ENCODE measurements around the gene PEX1. TPM values are rescaled to one million over a fixed set of nuclear protein-coding genes. Genes with fewer than 3 reads are reported as not detected.

The PEX1 gene
- total and polyA plus RNA-seq, 2 experiments from 2014 or later: 22.5 to 25.4 TPM

DNA sequence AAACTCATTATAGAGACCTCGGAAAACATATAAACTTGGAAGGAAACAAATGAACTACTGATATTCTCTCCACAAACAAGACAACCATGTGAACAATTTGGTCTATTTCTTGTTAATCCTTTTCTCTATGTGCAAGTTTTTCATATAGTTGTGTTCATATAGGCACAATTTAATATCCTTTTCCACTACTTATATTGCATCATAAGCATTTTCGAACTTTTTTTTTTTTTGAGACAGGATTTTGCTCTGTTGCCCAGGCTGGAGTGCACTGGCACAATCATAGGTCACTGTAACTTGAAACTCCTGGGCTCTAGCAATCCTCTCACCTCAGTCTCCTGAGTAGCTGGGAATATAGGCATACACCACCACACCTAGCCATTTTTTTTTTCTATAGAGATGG lies 5.2 kb downstream of the PEX1 start:
- no peak overlapping the region for H3K4me2 ChIP-seq
- Mint-ChIP-seq H3K27me3 (ENCODE audit: insufficient read depth, low read depth, poor library complexity) (no peaks in the 10 kb centered on the region), H3K4me1 (peaks cover 7% of the 10 kb centered on the region; the same call in 2 of the 3 replicates), H3K4me3 (no peak overlapping the region), H3K9me3 (no peaks in the 10 kb centered on the region), H3K27ac (no peak overlapping the region), H3K36me3 (ENCODE audit: low read depth) (peaks cover 2% of the 10 kb centered on the region; the same call in 1 of the 3 replicates)
- H3K79me2 ChIP-seq (replicated peaks; ENCODE audit: insufficient read depth): peaks cover 29% of the 10 kb centered on the region
- TF ChIP-seq, protein P1, sequence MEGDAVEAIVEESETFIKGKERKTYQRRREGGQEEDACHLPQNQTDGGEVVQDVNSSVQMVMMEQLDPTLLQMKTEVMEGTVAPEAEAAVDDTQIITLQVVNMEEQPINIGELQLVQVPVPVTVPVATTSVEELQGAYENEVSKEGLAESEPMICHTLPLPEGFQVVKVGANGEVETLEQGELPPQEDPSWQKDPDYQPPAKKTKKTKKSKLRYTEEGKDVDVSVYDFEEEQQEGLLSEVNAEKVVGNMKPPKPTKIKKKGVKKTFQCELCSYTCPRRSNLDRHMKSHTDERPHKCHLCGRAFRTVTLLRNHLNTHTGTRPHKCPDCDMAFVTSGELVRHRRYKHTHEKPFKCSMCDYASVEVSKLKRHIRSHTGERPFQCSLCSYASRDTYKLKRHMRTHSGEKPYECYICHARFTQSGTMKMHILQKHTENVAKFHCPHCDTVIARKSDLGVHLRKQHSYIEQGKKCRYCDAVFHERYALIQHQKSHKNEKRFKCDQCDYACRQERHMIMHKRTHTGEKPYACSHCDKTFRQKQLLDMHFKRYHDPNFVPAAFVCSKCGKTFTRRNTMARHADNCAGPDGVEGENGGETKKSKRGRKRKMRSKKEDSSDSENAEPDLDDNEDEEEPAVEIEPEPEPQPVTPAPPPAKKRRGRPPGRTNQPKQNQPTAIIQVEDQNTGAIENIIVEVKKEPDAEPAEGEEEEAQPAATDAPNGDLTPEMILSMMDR (conservative IDR thresholded peaks at IDR 0.05; ENCODE audit: low read depth in 2 of 2): no peak
- TF ChIP-seq NANOG (IDR thresholded peaks at IDR 0.05; ENCODE audit: borderline replicate concordance): no peak
- TF ChIP-seq JUNB (IDR thresholded peaks at IDR 0.05; ENCODE audit: unreplicated experiment): no peak
- TF ChIP-seq ZNF331 (CRISPR knock-in tag; IDR thresholded peaks at IDR 0.05; ENCODE audit: low read depth): no peak
- TF ChIP-seq POLR2AphosphoS5 (IDR thresholded peaks at IDR 0.05; ENCODE audit: low read depth): no peak
- TF ChIP-seq ZNF114 (CRISPR knock-in tag; IDR thresholded peaks at IDR 0.05): no peak
- TF ChIP-seq, protein P2, sequence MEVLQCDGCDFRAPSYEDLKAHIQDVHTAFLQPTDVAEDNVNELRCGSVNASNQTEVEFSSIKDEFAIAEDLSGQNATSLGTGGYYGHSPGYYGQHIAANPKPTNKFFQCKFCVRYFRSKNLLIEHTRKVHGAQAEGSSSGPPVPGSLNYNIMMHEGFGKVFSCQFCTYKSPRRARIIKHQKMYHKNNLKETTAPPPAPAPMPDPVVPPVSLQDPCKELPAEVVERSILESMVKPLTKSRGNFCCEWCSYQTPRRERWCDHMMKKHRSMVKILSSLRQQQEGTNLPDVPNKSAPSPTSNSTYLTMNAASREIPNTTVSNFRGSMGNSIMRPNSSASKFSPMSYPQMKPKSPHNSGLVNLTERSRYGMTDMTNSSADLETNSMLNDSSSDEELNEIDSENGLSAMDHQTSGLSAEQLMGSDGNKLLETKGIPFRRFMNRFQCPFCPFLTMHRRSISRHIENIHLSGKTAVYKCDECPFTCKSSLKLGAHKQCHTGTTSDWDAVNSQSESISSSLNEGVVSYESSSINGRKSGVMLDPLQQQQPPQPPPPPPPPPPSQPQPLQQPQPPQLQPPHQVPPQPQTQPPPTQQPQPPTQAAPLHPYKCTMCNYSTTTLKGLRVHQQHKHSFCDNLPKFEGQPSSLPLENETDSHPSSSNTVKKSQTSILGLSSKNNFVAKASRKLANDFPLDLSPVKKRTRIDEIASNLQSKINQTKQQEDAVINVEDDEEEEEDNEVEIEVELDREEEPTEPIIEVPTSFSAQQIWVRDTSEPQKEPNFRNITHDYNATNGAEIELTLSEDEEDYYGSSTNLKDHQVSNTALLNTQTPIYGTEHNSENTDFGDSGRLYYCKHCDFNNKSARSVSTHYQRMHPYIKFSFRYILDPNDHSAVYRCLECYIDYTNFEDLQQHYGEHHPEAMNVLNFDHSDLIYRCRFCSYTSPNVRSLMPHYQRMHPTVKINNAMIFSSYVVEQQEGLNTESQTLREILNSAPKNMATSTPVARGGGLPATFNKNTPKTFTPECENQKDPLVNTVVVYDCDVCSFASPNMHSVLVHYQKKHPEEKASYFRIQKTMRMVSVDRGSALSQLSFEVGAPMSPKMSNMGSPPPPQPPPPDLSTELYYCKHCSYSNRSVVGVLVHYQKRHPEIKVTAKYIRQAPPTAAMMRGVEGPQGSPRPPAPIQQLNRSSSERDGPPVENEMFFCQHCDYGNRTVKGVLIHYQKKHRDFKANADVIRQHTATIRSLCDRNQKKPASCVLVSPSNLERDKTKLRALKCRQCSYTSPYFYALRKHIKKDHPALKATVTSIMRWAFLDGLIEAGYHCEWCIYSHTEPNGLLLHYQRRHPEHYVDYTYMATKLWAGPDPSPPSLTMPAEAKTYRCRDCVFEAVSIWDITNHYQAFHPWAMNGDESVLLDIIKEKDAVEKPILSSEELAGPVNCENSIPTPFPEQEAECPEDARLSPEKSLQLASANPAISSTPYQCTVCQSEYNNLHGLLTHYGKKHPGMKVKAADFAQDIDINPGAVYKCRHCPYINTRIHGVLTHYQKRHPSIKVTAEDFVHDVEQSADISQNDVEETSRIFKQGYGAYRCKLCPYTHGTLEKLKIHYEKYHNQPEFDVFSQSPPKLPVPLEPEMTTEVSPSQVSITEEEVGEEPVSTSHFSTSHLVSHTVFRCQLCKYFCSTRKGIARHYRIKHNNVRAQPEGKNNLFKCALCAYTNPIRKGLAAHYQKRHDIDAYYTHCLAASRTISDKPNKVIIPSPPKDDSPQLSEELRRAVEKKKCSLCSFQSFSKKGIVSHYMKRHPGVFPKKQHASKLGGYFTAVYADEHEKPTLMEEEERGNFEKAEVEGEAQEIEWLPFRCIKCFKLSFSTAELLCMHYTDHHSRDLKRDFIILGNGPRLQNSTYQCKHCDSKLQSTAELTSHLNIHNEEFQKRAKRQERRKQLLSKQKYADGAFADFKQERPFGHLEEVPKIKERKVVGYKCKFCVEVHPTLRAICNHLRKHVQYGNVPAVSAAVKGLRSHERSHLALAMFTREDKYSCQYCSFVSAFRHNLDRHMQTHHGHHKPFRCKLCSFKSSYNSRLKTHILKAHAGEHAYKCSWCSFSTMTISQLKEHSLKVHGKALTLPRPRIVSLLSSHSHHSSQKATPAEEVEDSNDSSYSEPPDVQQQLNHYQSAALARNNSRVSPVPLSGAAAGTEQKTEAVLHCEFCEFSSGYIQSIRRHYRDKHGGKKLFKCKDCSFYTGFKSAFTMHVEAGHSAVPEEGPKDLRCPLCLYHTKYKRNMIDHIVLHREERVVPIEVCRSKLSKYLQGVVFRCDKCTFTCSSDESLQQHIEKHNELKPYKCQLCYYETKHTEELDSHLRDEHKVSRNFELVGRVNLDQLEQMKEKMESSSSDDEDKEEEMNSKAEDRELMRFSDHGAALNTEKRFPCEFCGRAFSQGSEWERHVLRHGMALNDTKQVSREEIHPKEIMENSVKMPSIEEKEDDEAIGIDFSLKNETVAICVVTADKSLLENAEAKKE (CRISPR knock-in tag; IDR thresholded peaks at IDR 0.05): no peak
- TF ChIP-seq EZH2 (IDR thresholded peaks at IDR 0.05; ENCODE audit: low read depth, unreplicated experiment): no peak
- no peak for TF ChIP-seq STAT1 (IDR thresholded peaks at IDR 0.05; ENCODE audit: unreplicated experiment)
- TF ChIP-seq CREB1 (CRISPR knock-in tag; IDR thresholded peaks at IDR 0.05; ENCODE audit: low read depth): no peak
- TF ChIP-seq EZH2phosphoT487 (IDR thresholded peaks at IDR 0.05; ENCODE audit: unreplicated experiment): no peak
- TF ChIP-seq, protein P3, sequence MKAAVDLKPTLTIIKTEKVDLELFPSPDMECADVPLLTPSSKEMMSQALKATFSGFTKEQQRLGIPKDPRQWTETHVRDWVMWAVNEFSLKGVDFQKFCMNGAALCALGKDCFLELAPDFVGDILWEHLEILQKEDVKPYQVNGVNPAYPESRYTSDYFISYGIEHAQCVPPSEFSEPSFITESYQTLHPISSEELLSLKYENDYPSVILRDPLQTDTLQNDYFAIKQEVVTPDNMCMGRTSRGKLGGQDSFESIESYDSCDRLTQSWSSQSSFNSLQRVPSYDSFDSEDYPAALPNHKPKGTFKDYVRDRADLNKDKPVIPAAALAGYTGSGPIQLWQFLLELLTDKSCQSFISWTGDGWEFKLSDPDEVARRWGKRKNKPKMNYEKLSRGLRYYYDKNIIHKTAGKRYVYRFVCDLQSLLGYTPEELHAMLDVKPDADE (IDR thresholded peaks at IDR 0.05): no peak
- TF ChIP-seq, protein P4, sequence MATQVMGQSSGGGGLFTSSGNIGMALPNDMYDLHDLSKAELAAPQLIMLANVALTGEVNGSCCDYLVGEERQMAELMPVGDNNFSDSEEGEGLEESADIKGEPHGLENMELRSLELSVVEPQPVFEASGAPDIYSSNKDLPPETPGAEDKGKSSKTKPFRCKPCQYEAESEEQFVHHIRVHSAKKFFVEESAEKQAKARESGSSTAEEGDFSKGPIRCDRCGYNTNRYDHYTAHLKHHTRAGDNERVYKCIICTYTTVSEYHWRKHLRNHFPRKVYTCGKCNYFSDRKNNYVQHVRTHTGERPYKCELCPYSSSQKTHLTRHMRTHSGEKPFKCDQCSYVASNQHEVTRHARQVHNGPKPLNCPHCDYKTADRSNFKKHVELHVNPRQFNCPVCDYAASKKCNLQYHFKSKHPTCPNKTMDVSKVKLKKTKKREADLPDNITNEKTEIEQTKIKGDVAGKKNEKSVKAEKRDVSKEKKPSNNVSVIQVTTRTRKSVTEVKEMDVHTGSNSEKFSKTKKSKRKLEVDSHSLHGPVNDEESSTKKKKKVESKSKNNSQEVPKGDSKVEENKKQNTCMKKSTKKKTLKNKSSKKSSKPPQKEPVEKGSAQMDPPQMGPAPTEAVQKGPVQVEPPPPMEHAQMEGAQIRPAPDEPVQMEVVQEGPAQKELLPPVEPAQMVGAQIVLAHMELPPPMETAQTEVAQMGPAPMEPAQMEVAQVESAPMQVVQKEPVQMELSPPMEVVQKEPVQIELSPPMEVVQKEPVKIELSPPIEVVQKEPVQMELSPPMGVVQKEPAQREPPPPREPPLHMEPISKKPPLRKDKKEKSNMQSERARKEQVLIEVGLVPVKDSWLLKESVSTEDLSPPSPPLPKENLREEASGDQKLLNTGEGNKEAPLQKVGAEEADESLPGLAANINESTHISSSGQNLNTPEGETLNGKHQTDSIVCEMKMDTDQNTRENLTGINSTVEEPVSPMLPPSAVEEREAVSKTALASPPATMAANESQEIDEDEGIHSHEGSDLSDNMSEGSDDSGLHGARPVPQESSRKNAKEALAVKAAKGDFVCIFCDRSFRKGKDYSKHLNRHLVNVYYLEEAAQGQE (IDR thresholded peaks at IDR 0.05; ENCODE audit: unreplicated experiment): no peak
- H3K4me3 ChIP-seq: no peak overlapping the region
- ATAC-seq (no peak), DNase-seq (ENCODE audit: low spot score) (no peak)
- H3K9me2 ChIP-seq (ENCODE audit: insufficient read depth): no peaks in the 10 kb centered on the region
- no peaks in the 10 kb centered on the region for H3K36me3 ChIP-seq (ENCODE audit: insufficient read depth)
- H4K20me1 ChIP-seq (replicated peaks; ENCODE audit: insufficient read depth): 0 out of 2 replicates have a peak, but pooled peaks cover 3% of the 10 kb centered on the region
- H3K27ac ChIP-seq (ENCODE audit: low read depth): no peak overlapping the region
- H3K4me1 ChIP-seq (ENCODE audit: insufficient read depth): peaks cover 6% of the 10 kb centered on the region; the same call in 1 of the 2 replicates
- no peaks in the 10 kb centered on the region for H3K27me3 ChIP-seq (ENCODE audit: insufficient read depth)
- H3F3A ChIP-seq (replicated peaks; ENCODE audit: low read depth): peaks cover 3% of the 10 kb centered on the region; the same call in 1 of the 2 replicates
- no peak overlapping the region for H2AFZ ChIP-seq

Data from GM23338 (cell line).